HepG2 (cell line): ENCODE measurements around the gene CLTA. TPM values are rescaled to one million over a fixed set of nuclear protein-coding genes. Genes with fewer than 3 reads are reported as not detected.

ENCODE experiments used
- AGO1 ChIP-seq: fragments of 200-400 bp; formaldehyde crosslinking; IDR thresholded peaks from 2 replicates; pipeline ENCODE4 v1.6.1; 2017; ENCODE audit warnings: mild to moderate bottlenecking, low read depth, low read length, moderate library complexity; ENCODE audit not compliant: poor library complexity, severe bottlenecking
- ASH2L ChIP-seq: fragments of 300-600, 200-600 bp; sonication (generic); IDR thresholded peaks from 2 replicates; pipeline ENCODE4 v1.7.0; 2017; ENCODE audit warnings: low read depth, mild to moderate bottlenecking, moderate library complexity, mixed read lengths, low read length; ENCODE audit not compliant: insufficient read length
- CHCHD3 ChIP-seq: sonication (generic); formaldehyde crosslinking; IDR thresholded peaks from 2 replicates; pipeline ENCODE4 v1.8.0; 2022; ENCODE audit warnings: mild to moderate bottlenecking, missing genetic modification reagents, moderate library complexity
- DNMT3B ChIP-seq: conservative IDR thresholded peaks from 2 replicates; pipeline ENCODE4 v1.6.1; 2016; ENCODE audit warnings: missing biosample characterization, control low read depth
- DPF2 ChIP-seq: sonication (generic); formaldehyde crosslinking; IDR thresholded peaks from 2 replicates; pipeline ENCODE4 v1.4.0; 2020; ENCODE audit warnings: mild to moderate bottlenecking, low read depth, missing genetic modification reagents, borderline replicate concordance
- ERF ChIP-seq: IDR thresholded peaks from 2 replicates; pipeline ENCODE4 v1.6.1; 2018; ENCODE audit warnings: missing biosample characterization, missing genetic modification reagents
- MATR3 ChIP-seq: sonication (generic); formaldehyde crosslinking; IDR thresholded peaks from 2 replicates; pipeline ENCODE4 v1.4.0; 2020; ENCODE audit warnings: missing genetic modification reagents
- PLRG1 ChIP-seq: fragments of 450-650 bp; conservative IDR thresholded peaks from 2 replicates; pipeline ENCODE4 v1.6.1; 2016
- SP2 ChIP-seq: sonication (generic); formaldehyde crosslinking; IDR thresholded peaks from 2 replicates; pipeline ENCODE4 v1.5.1; 2020; ENCODE audit warnings: mild to moderate bottlenecking, missing genetic modification reagents
- TAF1 ChIP-seq: sonication (generic); formaldehyde crosslinking; IDR thresholded peaks from 2 replicates; pipeline ENCODE4 v1.4.0; 2020; ENCODE audit warnings: missing genetic modification reagents
- ZFP36L1 ChIP-seq: sonication (generic); formaldehyde crosslinking; IDR thresholded peaks from 2 replicates; pipeline ENCODE4 v1.8.0; 2022; ENCODE audit warnings: mild to moderate bottlenecking, missing genetic modification reagents, moderate library complexity
- ZFP90 ChIP-seq: sonication (generic); formaldehyde crosslinking; IDR thresholded peaks from 2 replicates; pipeline ENCODE4 v1.8.0; 2022; ENCODE audit warnings: missing genetic modification reagents, mild to moderate bottlenecking, inconsistent platforms, borderline replicate concordance
- ZNF550 ChIP-seq: sonication (generic); formaldehyde crosslinking; IDR thresholded peaks from 2 replicates; pipeline ENCODE4 v1.4.0; 2020; ENCODE audit warnings: mild to moderate bottlenecking, missing genetic modification reagents, borderline replicate concordance
- ZNF562 ChIP-seq: sonication (generic); formaldehyde crosslinking; IDR thresholded peaks from 2 replicates; pipeline ENCODE4 v1.8.0; 2022; ENCODE audit warnings: missing genetic modification reagents, borderline replicate concordance
- polyA plus RNA-seq, 8 experiments: library from polyadenylated mRNA; depleted of rRNA in 3 of 8; stranded (reverse) in 7 of 8; unstranded in 1 of 8; fragments of >200 nt; fragmentation: Illumina TruSeq in 4 of 8; extraction: Trizol in 4 of 8; gene quantifications; 2 replicates each; pipeline versions ENCODE4 v1.2.1 to v1.2.3, GENCODE V29; 2011 to 2016; ENCODE audit warnings: low read depth in 4 of 8, missing spikeins in 1 of 8, mixed read lengths in 1 of 8; ENCODE audit not compliant: insufficient read depth in 1 of 8
- total RNA-seq, 5 experiments: library from RNA; depleted of rRNA; stranded (reverse); fragments of >200 nt; fragmentation: Illumina TruSeq; extraction: Trizol; gene quantifications; 2 replicates each; pipeline ENCODE4 v1.2.3, GENCODE V29; 2016; ENCODE audit warnings: low read depth in 1 of 5
- TF ChIP-seq, protein P1 (sequence below): sonication (generic); formaldehyde crosslinking; IDR thresholded peaks from 2 replicates; pipeline ENCODE4 v1.8.0; 2022; ENCODE audit warnings: mild to moderate bottlenecking, missing genetic modification reagents, borderline replicate concordance
- TF ChIP-seq, protein P2 (sequence below): sonication (generic); formaldehyde crosslinking; IDR thresholded peaks from 2 replicates; pipeline ENCODE4 v1.5.1; 2020; ENCODE audit warnings: mild to moderate bottlenecking, missing genetic modification reagents, moderate library complexity
- TF ChIP-seq, protein P3 (sequence below): sonication (generic); formaldehyde crosslinking; IDR thresholded peaks from 2 replicates; pipeline ENCODE4 v1.4.0; 2020; ENCODE audit warnings: missing genetic modification reagents, borderline replicate concordance
- TF ChIP-seq, protein P4 (sequence below): sonication (generic); formaldehyde crosslinking; IDR thresholded peaks from 2 replicates; pipeline ENCODE4 v1.4.0; 2020; ENCODE audit warnings: missing genetic modification reagents

CLTA gene
- total and polyA plus RNA-seq, 2 of the 13 experiments (the other 11 are each of a cell fraction or from before 2014, with no cell fraction given): 143 to 222 TPM

DNA sequence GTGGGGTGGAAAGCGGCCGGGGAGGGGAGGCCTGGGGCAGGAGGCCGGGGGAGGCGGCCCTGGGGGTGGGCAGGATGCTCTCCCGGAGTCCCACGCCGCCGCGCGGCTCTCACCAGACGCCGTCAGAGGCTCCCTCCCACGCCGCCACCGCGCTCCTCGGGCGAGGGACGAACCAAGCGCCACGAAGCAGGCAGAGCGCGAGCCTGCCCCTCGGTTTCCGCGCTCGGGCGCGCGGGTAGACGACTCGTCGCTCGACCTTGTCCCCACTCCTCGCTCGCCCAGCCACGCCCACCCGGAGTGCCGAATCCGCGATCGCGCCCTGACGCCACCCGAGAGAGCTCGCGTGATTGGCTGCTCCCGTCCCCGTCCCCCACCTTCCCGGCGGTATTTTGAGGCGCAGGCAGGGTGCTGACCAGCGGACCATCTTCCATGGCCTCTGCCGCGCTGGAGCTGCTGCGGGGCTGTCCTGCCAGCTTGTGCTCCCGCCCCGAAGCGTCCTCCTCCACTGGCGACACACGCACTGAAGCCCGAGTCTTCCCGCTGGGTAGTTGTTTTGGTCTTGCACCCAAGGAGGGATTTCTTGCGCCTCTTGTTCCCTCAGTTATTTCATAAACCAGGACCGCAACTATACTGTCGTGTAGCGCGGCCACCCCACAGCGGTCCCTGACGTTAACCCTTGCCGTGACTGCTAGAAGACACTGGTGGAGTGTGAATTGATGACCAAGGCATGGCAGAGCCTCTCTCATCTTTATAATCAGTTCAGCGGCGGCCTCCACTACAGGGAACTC, 67.7 kb downstream of the CLTA start, which contains the start of gene GNE (continued):
- peak; percentile 89; the same call in 1 of the 2 replicates for TF ChIP-seq ZNF550
- no peak for TF ChIP-seq DPF2
- no peak for TF ChIP-seq PLRG1
- peak; percentile 89 for TF ChIP-seq ZFP90 (CRISPR knock-in tag)
- TF ChIP-seq, protein P1, sequence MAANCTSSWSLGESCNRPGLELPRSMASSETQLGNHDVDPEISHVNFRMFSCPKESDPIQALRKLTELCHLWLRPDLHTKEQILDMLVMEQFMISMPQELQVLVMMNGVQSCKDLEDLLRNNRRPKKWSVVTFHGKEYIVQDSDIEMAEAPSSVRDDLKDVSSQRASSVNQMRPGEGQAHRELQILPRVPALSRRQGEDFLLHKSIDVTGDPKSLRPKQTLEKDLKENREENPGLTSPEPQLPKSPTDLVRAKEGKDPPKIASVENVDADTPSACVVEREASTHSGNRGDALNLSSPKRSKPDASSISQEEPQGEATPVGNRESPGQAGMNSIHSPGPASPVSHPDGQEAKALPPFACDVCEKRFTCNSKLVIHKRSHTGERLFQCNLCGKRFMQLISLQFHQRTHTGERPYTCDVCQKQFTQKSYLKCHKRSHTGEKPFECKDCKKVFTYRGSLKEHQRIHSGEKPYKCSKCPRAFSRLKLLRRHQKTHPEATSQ: no peak; the same call in 1 of the 2 replicates
- no peak for TF ChIP-seq ZNF562 (CRISPR knock-in tag)
- TF ChIP-seq, protein P2, sequence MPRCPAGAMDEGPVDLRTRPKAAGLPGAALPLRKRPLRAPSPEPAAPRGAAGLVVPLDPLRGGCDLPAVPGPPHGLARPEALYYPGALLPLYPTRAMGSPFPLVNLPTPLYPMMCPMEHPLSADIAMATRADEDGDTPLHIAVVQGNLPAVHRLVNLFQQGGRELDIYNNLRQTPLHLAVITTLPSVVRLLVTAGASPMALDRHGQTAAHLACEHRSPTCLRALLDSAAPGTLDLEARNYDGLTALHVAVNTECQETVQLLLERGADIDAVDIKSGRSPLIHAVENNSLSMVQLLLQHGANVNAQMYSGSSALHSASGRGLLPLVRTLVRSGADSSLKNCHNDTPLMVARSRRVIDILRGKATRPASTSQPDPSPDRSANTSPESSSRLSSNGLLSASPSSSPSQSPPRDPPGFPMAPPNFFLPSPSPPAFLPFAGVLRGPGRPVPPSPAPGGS (CRISPR knock-in tag): peak; percentile 88
- peak; percentile 96 for TF ChIP-seq TAF1
- peak; percentile 75 for TF ChIP-seq SP2 (CRISPR knock-in tag)
- no peak; the same call in 1 of the 2 replicates for TF ChIP-seq CHCHD3
- TF ChIP-seq, protein P3, sequence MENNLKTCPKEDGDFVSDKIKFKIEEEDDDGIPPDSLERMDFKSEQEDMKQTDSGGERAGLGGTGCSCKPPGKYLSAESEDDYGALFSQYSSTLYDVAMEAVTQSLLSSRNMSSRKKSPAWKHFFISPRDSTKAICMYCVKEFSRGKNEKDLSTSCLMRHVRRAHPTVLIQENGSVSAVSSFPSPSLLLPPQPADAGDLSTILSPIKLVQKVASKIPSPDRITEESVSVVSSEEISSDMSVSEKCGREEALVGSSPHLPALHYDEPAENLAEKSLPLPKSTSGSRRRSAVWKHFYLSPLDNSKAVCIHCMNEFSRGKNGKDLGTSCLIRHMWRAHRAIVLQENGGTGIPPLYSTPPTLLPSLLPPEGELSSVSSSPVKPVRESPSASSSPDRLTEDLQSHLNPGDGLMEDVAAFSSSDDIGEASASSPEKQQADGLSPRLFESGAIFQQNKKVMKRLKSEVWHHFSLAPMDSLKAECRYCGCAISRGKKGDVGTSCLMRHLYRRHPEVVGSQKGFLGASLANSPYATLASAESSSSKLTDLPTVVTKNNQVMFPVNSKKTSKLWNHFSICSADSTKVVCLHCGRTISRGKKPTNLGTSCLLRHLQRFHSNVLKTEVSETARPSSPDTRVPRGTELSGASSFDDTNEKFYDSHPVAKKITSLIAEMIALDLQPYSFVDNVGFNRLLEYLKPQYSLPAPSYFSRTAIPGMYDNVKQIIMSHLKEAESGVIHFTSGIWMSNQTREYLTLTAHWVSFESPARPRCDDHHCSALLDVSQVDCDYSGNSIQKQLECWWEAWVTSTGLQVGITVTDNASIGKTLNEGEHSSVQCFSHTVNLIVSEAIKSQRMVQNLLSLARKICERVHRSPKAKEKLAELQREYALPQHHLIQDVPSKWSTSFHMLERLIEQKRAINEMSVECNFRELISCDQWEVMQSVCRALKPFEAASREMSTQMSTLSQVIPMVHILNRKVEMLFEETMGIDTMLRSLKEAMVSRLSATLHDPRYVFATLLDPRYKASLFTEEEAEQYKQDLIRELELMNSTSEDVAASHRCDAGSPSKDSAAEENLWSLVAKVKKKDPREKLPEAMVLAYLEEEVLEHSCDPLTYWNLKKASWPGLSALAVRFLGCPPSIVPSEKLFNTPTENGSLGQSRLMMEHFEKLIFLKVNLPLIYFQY (CRISPR knock-in tag): no peak
- TF ChIP-seq ERF (CRISPR knock-in tag): peak; percentile 55; the same call in 1 of the 2 replicates
- no peak for TF ChIP-seq MATR3 (CRISPR knock-in tag)
- TF ChIP-seq ASH2L: peak; percentile 92
- peak; percentile 53 for TF ChIP-seq AGO1
- TF ChIP-seq, protein P4, sequence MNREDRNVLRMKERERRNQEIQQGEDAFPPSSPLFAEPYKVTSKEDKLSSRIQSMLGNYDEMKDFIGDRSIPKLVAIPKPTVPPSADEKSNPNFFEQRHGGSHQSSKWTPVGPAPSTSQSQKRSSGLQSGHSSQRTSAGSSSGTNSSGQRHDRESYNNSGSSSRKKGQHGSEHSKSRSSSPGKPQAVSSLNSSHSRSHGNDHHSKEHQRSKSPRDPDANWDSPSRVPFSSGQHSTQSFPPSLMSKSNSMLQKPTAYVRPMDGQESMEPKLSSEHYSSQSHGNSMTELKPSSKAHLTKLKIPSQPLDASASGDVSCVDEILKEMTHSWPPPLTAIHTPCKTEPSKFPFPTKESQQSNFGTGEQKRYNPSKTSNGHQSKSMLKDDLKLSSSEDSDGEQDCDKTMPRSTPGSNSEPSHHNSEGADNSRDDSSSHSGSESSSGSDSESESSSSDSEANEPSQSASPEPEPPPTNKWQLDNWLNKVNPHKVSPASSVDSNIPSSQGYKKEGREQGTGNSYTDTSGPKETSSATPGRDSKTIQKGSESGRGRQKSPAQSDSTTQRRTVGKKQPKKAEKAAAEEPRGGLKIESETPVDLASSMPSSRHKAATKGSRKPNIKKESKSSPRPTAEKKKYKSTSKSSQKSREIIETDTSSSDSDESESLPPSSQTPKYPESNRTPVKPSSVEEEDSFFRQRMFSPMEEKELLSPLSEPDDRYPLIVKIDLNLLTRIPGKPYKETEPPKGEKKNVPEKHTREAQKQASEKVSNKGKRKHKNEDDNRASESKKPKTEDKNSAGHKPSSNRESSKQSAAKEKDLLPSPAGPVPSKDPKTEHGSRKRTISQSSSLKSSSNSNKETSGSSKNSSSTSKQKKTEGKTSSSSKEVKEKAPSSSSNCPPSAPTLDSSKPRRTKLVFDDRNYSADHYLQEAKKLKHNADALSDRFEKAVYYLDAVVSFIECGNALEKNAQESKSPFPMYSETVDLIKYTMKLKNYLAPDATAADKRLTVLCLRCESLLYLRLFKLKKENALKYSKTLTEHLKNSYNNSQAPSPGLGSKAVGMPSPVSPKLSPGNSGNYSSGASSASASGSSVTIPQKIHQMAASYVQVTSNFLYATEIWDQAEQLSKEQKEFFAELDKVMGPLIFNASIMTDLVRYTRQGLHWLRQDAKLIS (CRISPR knock-in tag): peak; percentile 56; the same call in 1 of the 2 replicates
- 0 out of 2 replicates have a peak, but pooled peaks have one; percentile 58 for TF ChIP-seq DNMT3B (CRISPR knock-in tag)
- peak; percentile 23; the same call in 1 of the 2 replicates for TF ChIP-seq ZFP36L1 (CRISPR knock-in tag)
